Breast epithelium (tissue), 4 donors: ENCODE measurements around the gene RBM23. TPM values are rescaled to one million over a fixed set of nuclear protein-coding genes. Genes with fewer than 3 reads are reported as not detected.

ENCODE experiments used
- DNase-seq, 2 donors: peaks; one replicate each; pipeline ENCODE4 v3.0.0-alpha.2; 2019; ENCODE audit warnings: low spot score in 2 of 2
- H3K27ac ChIP-seq, 2 donors: fragments of 200-600 bp; sonication (generic) in 1 of 2; one replicate each; pipeline ENCODE4 v1.5.1; 2016 to 2019; ENCODE audit warnings: mild to moderate bottlenecking in 1 of 2
- H3K27me3 ChIP-seq, 2 donors: fragments of 200-600 bp; sonication (generic) in 1 of 2; one replicate each; pipeline versions ENCODE4 v1.5.1 to v1.6.0; 2017 to 2019; ENCODE audit warnings: control low read depth in 1 of 2, mild to moderate bottlenecking in 1 of 2
- H3K36me3 ChIP-seq: fragments of 200-600 bp; one replicate; pipeline ENCODE4 v1.5.1; 2019
- H3K4me1 ChIP-seq, 2 donors: fragments of 200-600 bp; sonication (generic); one replicate each; pipeline ENCODE4 v1.5.1; 2016 to 2019; ENCODE audit warnings: control low read depth in 1 of 2
- H3K4me3 ChIP-seq, 3 donors: fragments of 200-600 bp; sonication (generic); 1 replicate in 2 of 3; 2 replicates in 1 of 3; pipeline ENCODE4 v1.5.1; 2016 to 2019; ENCODE audit warnings: mild to moderate bottlenecking in 3 of 3, moderate library complexity in 2 of 3
- H3K9me3 ChIP-seq, 2 donors: fragments of 200-600 bp; sonication (generic) in 1 of 2; one replicate each; pipeline ENCODE4 v1.5.1; 2016 to 2019; ENCODE audit warnings: control low read depth in 1 of 2
- POLR2A ChIP-seq: fragments of 450-650 bp; IDR thresholded peaks from one replicate; pipeline ENCODE4 v1.6.1; 2016; ENCODE audit warnings: antibody characterized with exemption, mild to moderate bottlenecking, moderate library complexity
- POLR2AphosphoS5 ChIP-seq, 3 donors: sonication (generic); formaldehyde crosslinking; IDR thresholded peaks; one replicate each; pipeline ENCODE4 v1.6.1; 2017; ENCODE audit warnings: antibody characterized with exemption in 3 of 3
- intact Hi-C: fragments of 100-400 bp; cut with DNase I; formaldehyde crosslinking; loops from one replicate; pipeline ENCODE4 v1.15.1; 2023; ENCODE audit warnings: low total_unique reads
- total RNA-seq, 3 donors: library from RNA; depleted of rRNA; stranded (reverse); fragments of >200 nt; gene quantifications; one replicate each; pipeline ENCODE4 v1.1.0, GENCODE V29; 2016
- TF ChIP-seq, protein P1 (sequence below), 3 donors: fragments of 450-650 bp; IDR thresholded peaks; one replicate each; pipeline ENCODE4 v1.5.1; 2016 to 2017; ENCODE audit warnings: antibody characterized with exemption in 3 of 3, mild to moderate bottlenecking in 3 of 3, moderate library complexity in 3 of 3

Gene RBM23
- total RNA-seq, 3 donors from 2014 or later = 85.5 to 194 (median 174) TPM

- H3K4me3 ChIP-seq = no peak overlapping the region
- no peak for DNase-seq
- H3K27ac ChIP-seq = no peak overlapping the region
- H3K36me3 ChIP-seq = no peaks in the 10 kb centered on the region
- intact Hi-C loops = no loop called here
- TF ChIP-seq POLR2A (no peak), POLR2AphosphoS5 (IDR thresholded peaks at IDR 0.05) (no peak)
- TF ChIP-seq, protein P1, sequence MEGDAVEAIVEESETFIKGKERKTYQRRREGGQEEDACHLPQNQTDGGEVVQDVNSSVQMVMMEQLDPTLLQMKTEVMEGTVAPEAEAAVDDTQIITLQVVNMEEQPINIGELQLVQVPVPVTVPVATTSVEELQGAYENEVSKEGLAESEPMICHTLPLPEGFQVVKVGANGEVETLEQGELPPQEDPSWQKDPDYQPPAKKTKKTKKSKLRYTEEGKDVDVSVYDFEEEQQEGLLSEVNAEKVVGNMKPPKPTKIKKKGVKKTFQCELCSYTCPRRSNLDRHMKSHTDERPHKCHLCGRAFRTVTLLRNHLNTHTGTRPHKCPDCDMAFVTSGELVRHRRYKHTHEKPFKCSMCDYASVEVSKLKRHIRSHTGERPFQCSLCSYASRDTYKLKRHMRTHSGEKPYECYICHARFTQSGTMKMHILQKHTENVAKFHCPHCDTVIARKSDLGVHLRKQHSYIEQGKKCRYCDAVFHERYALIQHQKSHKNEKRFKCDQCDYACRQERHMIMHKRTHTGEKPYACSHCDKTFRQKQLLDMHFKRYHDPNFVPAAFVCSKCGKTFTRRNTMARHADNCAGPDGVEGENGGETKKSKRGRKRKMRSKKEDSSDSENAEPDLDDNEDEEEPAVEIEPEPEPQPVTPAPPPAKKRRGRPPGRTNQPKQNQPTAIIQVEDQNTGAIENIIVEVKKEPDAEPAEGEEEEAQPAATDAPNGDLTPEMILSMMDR (IDR thresholded peaks at IDR 0.05) = no peak
- H3K27me3 ChIP-seq = no peaks in the 10 kb centered on the region
- H3K4me1 ChIP-seq = no peaks in the 10 kb centered on the region
- no peaks in the 10 kb centered on the region for H3K9me3 ChIP-seq
Measured at GRCh38 chr14:22897357-22897756, 21.6 kb downstream of the RBM23 start.

- TF ChIP-seq POLR2A (no peak), POLR2AphosphoS5 (IDR thresholded peaks at IDR 0.05) (no peak)
- TF ChIP-seq, protein P1 (IDR thresholded peaks at IDR 0.05) = no peak
- no peak overlapping the region for H3K4me3 ChIP-seq
- no peak overlapping the region for H3K27ac ChIP-seq
- H3K9me3 ChIP-seq = no peaks in the 10 kb centered on the region
- intact Hi-C loops = no loop called here
- H3K27me3 ChIP-seq = no peaks in the 10 kb centered on the region
- no peaks in the 10 kb centered on the region for H3K4me1 ChIP-seq
- H3K36me3 ChIP-seq = no peaks in the 10 kb centered on the region
- no peak for DNase-seq
Measured at GRCh38 chr14:22896760-22897159, 22.2 kb downstream of the RBM23 start.

- no peaks in the 10 kb centered on the region for H3K4me1 ChIP-seq
- intact Hi-C loops = no loop called here
- no peaks in the 10 kb centered on the region for H3K36me3 ChIP-seq
- no peak for TF ChIP-seq POLR2AphosphoS5 (IDR thresholded peaks at IDR 0.05)
- TF ChIP-seq, protein P1 (IDR thresholded peaks at IDR 0.05) = no peak
- TF ChIP-seq POLR2A = no peak
- H3K27ac ChIP-seq = no peak overlapping the region
- no peaks in the 10 kb centered on the region for H3K27me3 ChIP-seq
- no peaks in the 10 kb centered on the region for H3K9me3 ChIP-seq
- DNase-seq = no peak
- no peak overlapping the region for H3K4me3 ChIP-seq
Measured at GRCh38 chr14:22896356-22896755, 22.6 kb downstream of the RBM23 start.

DNA sequence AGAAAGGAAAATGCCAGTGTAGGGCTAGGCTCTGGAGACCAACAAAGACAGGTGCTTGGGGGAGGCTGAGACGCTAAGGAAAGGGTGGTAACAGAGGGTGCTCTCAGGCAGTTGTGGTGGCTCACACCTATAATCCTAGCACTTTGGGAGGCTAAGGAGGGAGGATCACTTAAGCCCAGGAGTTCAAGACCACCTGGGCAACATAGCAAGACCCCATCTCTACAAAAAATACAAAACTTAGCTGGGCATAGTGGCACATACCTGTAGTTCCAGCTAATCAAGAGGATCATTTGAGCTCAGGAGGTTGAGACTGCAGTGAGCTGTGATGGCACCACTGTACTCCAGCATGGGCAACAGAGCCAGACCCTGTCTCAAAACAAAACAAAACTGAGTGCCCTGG lies 23.5 kb downstream of the RBM23 start:
- Histone ChIP-seq H3K4me1 (no peaks in the 10 kb centered on the region), H3K4me3 (no peak overlapping the region), H3K27ac (no peak overlapping the region), H3K9me3 (no peaks in the 10 kb centered on the region), H3K27me3 (no peaks in the 10 kb centered on the region), H3K36me3 (no peaks in the 10 kb centered on the region)
- TF ChIP-seq POLR2AphosphoS5 (IDR thresholded peaks at IDR 0.05) (no peak), POLR2A (no peak)
- TF ChIP-seq, protein P1 (IDR thresholded peaks at IDR 0.05) = no peak
- no peak for DNase-seq
- intact Hi-C loops = no loop called here

DNA sequence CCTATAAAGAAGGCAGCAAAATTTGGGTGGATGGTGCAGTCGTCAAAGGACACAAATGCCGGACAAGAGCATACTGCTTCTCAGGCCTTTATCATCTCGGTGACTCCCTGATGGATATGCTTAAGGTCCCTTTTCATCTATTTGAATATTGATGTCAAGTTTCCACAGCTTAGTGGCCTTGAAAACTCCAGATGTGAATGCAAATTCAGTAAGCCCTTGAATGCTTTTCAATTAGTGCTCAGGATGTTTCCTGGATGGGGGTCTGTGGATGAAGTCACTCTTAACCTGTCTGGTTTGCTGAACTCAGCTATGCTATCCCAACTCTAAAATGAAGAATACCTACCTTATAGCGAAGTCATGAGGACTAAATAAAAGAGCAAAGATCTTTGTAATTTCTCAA lies 25.2 kb downstream of the RBM23 start:
- H3K36me3 ChIP-seq = no peaks in the 10 kb centered on the region
- H3K4me3 ChIP-seq = no peak overlapping the region
- no peaks in the 10 kb centered on the region for H3K4me1 ChIP-seq
- H3K27ac ChIP-seq = no peak overlapping the region
- intact Hi-C loops = no loop called here
- H3K27me3 ChIP-seq = no peaks in the 10 kb centered on the region
- TF ChIP-seq POLR2AphosphoS5 (IDR thresholded peaks at IDR 0.05) = no peak
- TF ChIP-seq, protein P1 (IDR thresholded peaks at IDR 0.05) = no peak
- TF ChIP-seq POLR2A = no peak
- no peak for DNase-seq
- no peaks in the 10 kb centered on the region for H3K9me3 ChIP-seq
